ENCODE data around the gene RNLS. TPM values are rescaled to one million over a fixed set of nuclear protein-coding genes. Genes with fewer than 3 reads are reported as not detected.

Gene RNLS
- total and polyA plus RNA-seq, 2 of the 8 experiments (the other 6 are each of a cell fraction or from before 2014, with no cell fraction given) = 7.5 to 12.7 TPM

DNA sequence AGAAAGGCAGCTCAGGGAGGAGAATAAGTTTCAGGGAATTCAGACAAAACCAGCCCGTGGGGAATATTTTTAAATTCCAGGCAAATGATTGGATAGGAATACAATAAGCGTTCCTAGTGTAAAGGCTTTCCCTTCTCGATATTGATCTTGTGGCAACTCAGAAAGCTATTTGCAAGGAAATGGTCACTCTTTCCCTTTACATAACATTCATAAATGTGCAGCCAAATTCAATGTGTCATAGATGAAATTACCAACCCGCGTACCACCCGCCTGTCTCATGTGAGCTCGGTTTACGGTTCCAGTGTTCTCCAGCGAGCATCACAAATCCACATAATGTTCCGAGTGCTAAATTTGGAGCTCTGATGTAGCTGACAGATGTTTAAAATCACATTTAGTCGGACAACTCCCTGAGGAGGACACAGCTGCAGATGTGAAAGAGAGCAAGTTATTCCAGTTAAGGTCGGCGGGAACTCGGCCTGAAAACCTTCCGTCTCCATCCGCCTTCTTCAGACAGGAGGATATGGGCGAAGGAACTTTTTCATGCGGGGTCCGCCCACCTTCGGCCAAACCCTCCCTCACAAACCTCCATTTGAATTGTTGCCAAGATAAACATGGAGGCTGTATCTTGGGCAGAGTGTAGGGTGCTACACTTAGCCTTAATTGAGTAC is 327.0 kb downstream of the RNLS start:
- no peak for FAIRE-seq
- Histone ChIP-seq H3K4me2 (ENCODE audit: insufficient read depth in 1 of 2, low read depth in 2 of 2, low read length in 2 of 2) (no peak overlapping the region), H4K20me1 (replicated peaks in 1 of 2; ENCODE audit: control insufficient read depth in 1 of 2, insufficient read depth in 2 of 2, low read length in 2 of 2) (no peaks in the 10 kb centered on the region)

More for the DNA sequence above, 327.0 kb downstream of the RNLS start:
- no peaks in the 10 kb centered on the region for H3K36me3 ChIP-seq (ENCODE audit: control insufficient read depth in 2 of 4, insufficient read depth in 4 of 4, low read length in 3 of 4)
- no peak overlapping the region for H4K5ac ChIP-seq (ENCODE audit: insufficient read length, low read depth, low read length)
- no peak overlapping the region for H4K8ac ChIP-seq (ENCODE audit: extremely low read depth, insufficient read depth, low read length)
- H3K27me3 ChIP-seq (replicated peaks in 1 of 4; ENCODE audit: control insufficient read depth in 3 of 4, extremely low read depth in 1 of 4, insufficient read depth in 3 of 4, low read length in 3 of 4) = no peaks in the 10 kb centered on the region
- H3K14ac ChIP-seq (ENCODE audit: insufficient read length) = no peak overlapping the region
- no peaks in the 10 kb centered on the region for H3K79me2 ChIP-seq (ENCODE audit: control insufficient read depth in 1 of 2, insufficient read depth in 2 of 2, low read length in 2 of 2)
- H3K4me3 ChIP-seq (ENCODE audit: extremely low read depth in 1 of 4, insufficient read depth in 2 of 4, low read depth in 3 of 4, low read length in 4 of 4) = no peak overlapping the region
- H3K23me2 ChIP-seq (ENCODE audit: low read depth, low read length) = no peaks in the 10 kb centered on the region
- no peak overlapping the region for H2AFZ ChIP-seq (ENCODE audit: low read length)
- no peak overlapping the region for H3K23ac ChIP-seq (ENCODE audit: insufficient read length)
- no peak overlapping the region for H3K27ac ChIP-seq (ENCODE audit: low read depth, low read length)
- H3K4me1 ChIP-seq (replicated peaks in 1 of 4; ENCODE audit: control insufficient read depth in 3 of 4, insufficient read depth in 4 of 4, low read length in 3 of 4) = no peaks in the 10 kb centered on the region
- H3K79me1 ChIP-seq (ENCODE audit: low read depth, low read length) = no peaks in the 10 kb centered on the region
- H2BK5ac ChIP-seq (ENCODE audit: low read depth, low read length) = no peak overlapping the region
- 91% methylated on average over 20 of the region's 20 CpGs; no CpG with 5 or more reads in 1 of the 2 experiments for WGBS, 2 experiments (ENCODE audit: extremely low coverage in 1 of 2, insufficient coverage in 1 of 2, insufficient read length in 1 of 2, insufficient replicate concordance in 2 of 2, low coverage in 1 of 2, low lambda C conversion rate in 2 of 2, missing lambda C conversion rate in 1 of 2)
- POLR2A ChIA-PET (ENCODE audit: partially characterized antibody) = no interaction called here
- no peak overlapping the region for H2BK15ac ChIP-seq (ENCODE audit: low read length)
- no peak for DNase-seq (ENCODE audit: low read depth in 1 of 2, low spot score in 2 of 2)
- H2BK120ac ChIP-seq (replicated peaks; ENCODE audit: low read depth, low read length) = no peak overlapping the region
- no peak overlapping the region for H3K18ac ChIP-seq (ENCODE audit: extremely low read depth, low read length)
- no peak overlapping the region for H2AK5ac ChIP-seq (ENCODE audit: low read depth, low read length)
- no peak overlapping the region for H4K91ac ChIP-seq (replicated peaks; ENCODE audit: insufficient read length, low read length)
- H2BK12ac ChIP-seq (ENCODE audit: low read depth, low read length) = no peak overlapping the region
- H3K9me3 ChIP-seq (ENCODE audit: insufficient read depth in 2 of 2, low read depth in 1 of 2, low read length in 1 of 2) = no peaks in the 10 kb centered on the region
- no peak overlapping the region for H3K9ac ChIP-seq (replicated peaks in 1 of 4; ENCODE audit: extremely low read depth in 1 of 4, low read depth in 3 of 4, low read length in 3 of 4)
- CTCF ChIA-PET (ENCODE audit: partially characterized antibody) = no interaction called here
- no peak overlapping the region for H3K56ac ChIP-seq (replicated peaks; ENCODE audit: insufficient read length, low read depth, low read length)
- TF ChIP-seq TAF7 (optimal IDR thresholded peaks at IDR 0.05; ENCODE audit: borderline replicate concordance, low read depth, low read length) (no peak), PHF8 (conservative IDR thresholded peaks at IDR 0.05; ENCODE audit: low read depth, low read length) (no peak)
- no peak overlapping the region for H2BK20ac ChIP-seq (ENCODE audit: low read length)
- no peak overlapping the region for H3K4ac ChIP-seq (replicated peaks; ENCODE audit: insufficient read length, low read depth, low read length)
